Measurements from ENCODE around the gene CDK5. TPM values are rescaled to one million over a fixed set of nuclear protein-coding genes. Genes with fewer than 3 reads are reported as not detected.

The CDK5 gene
- total RNA-seq, 1 experiment from 2014 or later: 13.6 TPM

- H3K4me1 ChIP-seq (ENCODE audit: low read length): peaks cover 7% of the 10 kb centered on the region
- no peaks in the 10 kb centered on the region for H3K9me2 ChIP-seq (replicated peaks; ENCODE audit: insufficient read depth, low read length)
- no peak for DNase-seq
- H3K79me2 ChIP-seq (ENCODE audit: low read length): no peaks in the 10 kb centered on the region
- no peak overlapping the region for H3K4me2 ChIP-seq (ENCODE audit: low read depth, low read length, poor library complexity, severe bottlenecking)
- no peak overlapping the region for H3K9ac ChIP-seq (ENCODE audit: low read length)
- no peaks in the 10 kb centered on the region for H3K9me3 ChIP-seq (ENCODE audit: low read length)
- no peaks in the 10 kb centered on the region for H3K36me3 ChIP-seq (ENCODE audit: insufficient read depth, low read length)
- H2AFZ ChIP-seq (ENCODE audit: low read length): no peak overlapping the region
- no peak overlapping the region for H3K27ac ChIP-seq (ENCODE audit: low read length)
- H4K20me1 ChIP-seq (ENCODE audit: insufficient read depth, low read depth, low read length): no peaks in the 10 kb centered on the region
- no peak overlapping the region for H3K4me3 ChIP-seq (ENCODE audit: low read length)
- no peaks in the 10 kb centered on the region for H3K27me3 ChIP-seq (ENCODE audit: low read length)
These were observed 31.4 kb upstream of the CDK5 start for GRCh38 chr7:151088856-151089699.

GRCh38 chr7:151088019-151088855, 30.5 kb upstream of the CDK5 start:
- DNase-seq: no peak
- H3K27me3 ChIP-seq (ENCODE audit: low read length): no peaks in the 10 kb centered on the region
- H2AFZ ChIP-seq (ENCODE audit: low read length): no peak overlapping the region
- no peak overlapping the region for H3K4me3 ChIP-seq (ENCODE audit: low read length)
- no peaks in the 10 kb centered on the region for H3K36me3 ChIP-seq (ENCODE audit: insufficient read depth, low read length)
- no peak overlapping the region for H3K27ac ChIP-seq (ENCODE audit: low read length)
- H3K79me2 ChIP-seq (ENCODE audit: low read length): no peaks in the 10 kb centered on the region
- no peaks in the 10 kb centered on the region for H3K9me3 ChIP-seq (ENCODE audit: low read length)
- peaks cover 14% of the 10 kb centered on the region for H3K4me1 ChIP-seq (ENCODE audit: low read length)
- no peaks in the 10 kb centered on the region for H3K9me2 ChIP-seq (replicated peaks; ENCODE audit: insufficient read depth, low read length)
- H3K4me2 ChIP-seq (ENCODE audit: low read depth, low read length, poor library complexity, severe bottlenecking): no peak overlapping the region
- no peaks in the 10 kb centered on the region for H4K20me1 ChIP-seq (ENCODE audit: insufficient read depth, low read depth, low read length)
- H3K9ac ChIP-seq (ENCODE audit: low read length): no peak overlapping the region

GRCh38 chr7:151087245-151088018, 29.7 kb upstream of the CDK5 start:
- H3K27me3 ChIP-seq (ENCODE audit: low read length): no peaks in the 10 kb centered on the region

GRCh38 chr7:151086802-151087244, 29.1 kb upstream of the CDK5 start:
- no peak overlapping the region for H3K9ac ChIP-seq (ENCODE audit: low read length)
- no peak overlapping the region for H3K4me2 ChIP-seq (ENCODE audit: low read depth, low read length, poor library complexity, severe bottlenecking)
- H3K36me3 ChIP-seq (ENCODE audit: insufficient read depth, low read length): no peaks in the 10 kb centered on the region
- no peaks in the 10 kb centered on the region for H3K27me3 ChIP-seq (ENCODE audit: low read length)
- no peak for DNase-seq
- no peak overlapping the region for H3K27ac ChIP-seq (ENCODE audit: low read length)
- peaks cover 22% of the 10 kb centered on the region for H3K4me1 ChIP-seq (ENCODE audit: low read length)
- H3K9me3 ChIP-seq (ENCODE audit: low read length): no peaks in the 10 kb centered on the region
- H4K20me1 ChIP-seq (ENCODE audit: insufficient read depth, low read depth, low read length): no peaks in the 10 kb centered on the region
- H3K9me2 ChIP-seq (replicated peaks; ENCODE audit: insufficient read depth, low read length): no peaks in the 10 kb centered on the region
- H2AFZ ChIP-seq (ENCODE audit: low read length): no peak overlapping the region
- H3K79me2 ChIP-seq (ENCODE audit: low read length): peaks cover 14% of the 10 kb centered on the region
- no peak overlapping the region for H3K4me3 ChIP-seq (ENCODE audit: low read length)

More at GRCh38 chr7:151087245-151088018, 29.7 kb upstream of the CDK5 start:
- H3K4me2 ChIP-seq (ENCODE audit: low read depth, low read length, poor library complexity, severe bottlenecking): no peak overlapping the region
- H3K9me2 ChIP-seq (replicated peaks; ENCODE audit: insufficient read depth, low read length): no peaks in the 10 kb centered on the region
- no peak overlapping the region for H3K27ac ChIP-seq (ENCODE audit: low read length)
- no peak overlapping the region for H3K4me3 ChIP-seq (ENCODE audit: low read length)
- H3K4me1 ChIP-seq (ENCODE audit: low read length): peaks cover 16% of the 10 kb centered on the region
- peaks cover 8% of the 10 kb centered on the region for H3K79me2 ChIP-seq (ENCODE audit: low read length)
- H2AFZ ChIP-seq (ENCODE audit: low read length): no peak overlapping the region
- DNase-seq: no peak
- no peak overlapping the region for H3K9ac ChIP-seq (ENCODE audit: low read length)
- H4K20me1 ChIP-seq (ENCODE audit: insufficient read depth, low read depth, low read length): no peaks in the 10 kb centered on the region
- H3K36me3 ChIP-seq (ENCODE audit: insufficient read depth, low read length): no peaks in the 10 kb centered on the region
- H3K9me3 ChIP-seq (ENCODE audit: low read length): no peaks in the 10 kb centered on the region

- H3K9me2 ChIP-seq (replicated peaks; ENCODE audit: insufficient read depth, low read length): no peaks in the 10 kb centered on the region
- no peaks in the 10 kb centered on the region for H3K27me3 ChIP-seq (ENCODE audit: low read length)
- no peaks in the 10 kb centered on the region for H3K9me3 ChIP-seq (ENCODE audit: low read length)
- H3K4me2 ChIP-seq (ENCODE audit: low read depth, low read length, poor library complexity, severe bottlenecking): no peak within 1 kb of the TSS
- H3K9ac ChIP-seq (ENCODE audit: low read length): no peak within 1 kb of the TSS
- DNase-seq: no peak
- H4K20me1 ChIP-seq (ENCODE audit: insufficient read depth, low read depth, low read length): no peaks in the 10 kb centered on the region
- no peak within 1 kb of the TSS for H3K4me3 ChIP-seq (ENCODE audit: low read length)
- no peak within 1 kb of the TSS for H3K27ac ChIP-seq (ENCODE audit: low read length)
- H2AFZ ChIP-seq (ENCODE audit: low read length): no peak within 1 kb of the TSS
- H3K4me1 ChIP-seq (ENCODE audit: low read length): peaks cover 30% of the 10 kb centered on the region
- H3K36me3 ChIP-seq (ENCODE audit: insufficient read depth, low read length): no peaks in the 10 kb centered on the region
- peaks cover 19% of the 10 kb centered on the region for H3K79me2 ChIP-seq (ENCODE audit: low read length)
These were observed 28.3 kb upstream of the CDK5 start, which contains the start of gene AGAP3 for GRCh38 chr7:151085691-151086620. Gene AGAP3, plus strand, starts transcription at chr7:151086475. Its CDS starts 267 bp downstream, at chr7:151086742.

GRCh38 chr7:151085329-151085690, 27.6 kb upstream of the CDK5 start:
- Histone ChIP-seq H3K27me3 (ENCODE audit: low read length) (no peaks in the 10 kb centered on the region), H3K36me3 (ENCODE audit: insufficient read depth, low read length) (no peaks in the 10 kb centered on the region), H3K9ac (ENCODE audit: low read length) (no peak overlapping the region), H3K4me1 (ENCODE audit: low read length) (peaks cover 32% of the 10 kb centered on the region), H3K4me3 (ENCODE audit: low read length) (no peak overlapping the region), H3K27ac (ENCODE audit: low read length) (no peak overlapping the region), H3K79me2 (ENCODE audit: low read length) (peaks cover 22% of the 10 kb centered on the region), H3K4me2 (ENCODE audit: low read depth, low read length, poor library complexity, severe bottlenecking) (no peak overlapping the region), H2AFZ (ENCODE audit: low read length) (no peak overlapping the region), H3K9me3 (ENCODE audit: low read length) (no peaks in the 10 kb centered on the region), H3K9me2 (replicated peaks; ENCODE audit: insufficient read depth, low read length) (no peaks in the 10 kb centered on the region), H4K20me1 (ENCODE audit: insufficient read depth, low read depth, low read length) (no peaks in the 10 kb centered on the region)
- DNase-seq: no peak

GRCh38 chr7:151083824-151084160, 26.1 kb upstream of the CDK5 start:
- H3K27me3 ChIP-seq (ENCODE audit: low read length): no peaks in the 10 kb centered on the region
- peak overlapping the region; percentile 93 for H3K4me3 ChIP-seq (ENCODE audit: low read length)

More at GRCh38 chr7:151083824-151084160, 26.1 kb upstream of the CDK5 start:
- peaks cover 42% of the 10 kb centered on the region for H3K4me1 ChIP-seq (ENCODE audit: low read length)
- no peak overlapping the region for H3K27ac ChIP-seq (ENCODE audit: low read length)
- peaks cover 37% of the 10 kb centered on the region for H3K79me2 ChIP-seq (ENCODE audit: low read length)
- no peaks in the 10 kb centered on the region for H3K9me3 ChIP-seq (ENCODE audit: low read length)
- H3K9me2 ChIP-seq (replicated peaks; ENCODE audit: insufficient read depth, low read length): no peaks in the 10 kb centered on the region
- H3K4me2 ChIP-seq (ENCODE audit: low read depth, low read length, poor library complexity, severe bottlenecking): peak overlapping the region; percentile 77
- no peak for DNase-seq
- peak overlapping the region; percentile 85 for H2AFZ ChIP-seq (ENCODE audit: low read length)
- H3K9ac ChIP-seq (ENCODE audit: low read length): peak overlapping the region; percentile 94
- no peaks in the 10 kb centered on the region; the same call in 1 of the 2 replicates for H3K36me3 ChIP-seq (ENCODE audit: insufficient read depth, low read length)
- peaks cover 4% of the 10 kb centered on the region; the same call in 1 of the 2 replicates for H4K20me1 ChIP-seq (ENCODE audit: insufficient read depth, low read depth, low read length)

Measured in Karpas-422 (cell line).